ENCODE measurements around the gene CREBBP. TPM values are rescaled to one million over a fixed set of nuclear protein-coding genes. Genes with fewer than 3 reads are reported as not detected.

Gene CREBBP
- total RNA-seq, 1 donor from 2014 or later, result 84.7 TPM

DNA sequence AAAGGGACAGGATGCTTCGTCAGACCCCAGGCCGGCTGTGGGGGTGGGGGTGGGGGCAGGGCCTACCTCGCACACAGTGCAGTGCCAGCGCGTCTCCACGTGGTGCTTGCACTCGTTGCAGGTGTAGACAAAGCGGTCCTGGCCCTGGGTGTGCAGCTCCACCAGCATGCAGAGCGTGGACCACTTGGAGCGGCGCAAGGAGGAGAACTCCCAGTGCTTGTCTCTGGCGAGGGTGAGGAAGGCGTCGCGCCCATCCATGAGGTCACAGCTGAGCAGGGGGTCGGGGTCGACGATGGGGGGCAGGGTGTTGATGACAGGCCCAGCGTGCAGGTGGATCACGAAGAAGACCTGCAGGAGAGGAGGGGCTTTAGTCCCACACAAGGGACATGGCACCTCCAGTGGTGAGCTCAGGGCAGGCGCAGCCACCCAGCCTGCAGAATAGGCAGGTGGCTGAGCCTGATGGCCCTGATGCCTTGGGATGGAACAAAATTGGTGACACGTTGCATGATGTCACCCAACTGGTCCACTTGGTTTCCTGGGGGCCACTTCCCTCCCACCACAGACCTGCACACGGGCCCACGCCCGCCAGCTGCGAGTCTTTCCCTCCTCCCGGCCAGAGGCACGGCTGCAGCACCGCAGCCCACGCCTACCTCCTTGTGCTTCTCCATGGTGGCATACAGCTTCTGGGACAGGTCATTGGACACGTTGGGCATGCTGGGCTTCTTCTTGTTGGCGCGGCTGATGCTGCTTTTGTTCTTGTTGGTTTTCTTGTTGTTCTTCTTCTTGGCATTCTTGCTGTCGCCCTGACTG, 149.2 kb downstream of the CREBBP start:
- H3K27ac Mint-ChIP-seq (ENCODE audit: unreplicated experiment), result no peak overlapping the region
- H3K27me3 Mint-ChIP-seq (ENCODE audit: low read depth), result peaks cover 3% of the 10 kb centered on the region
- H3K36me3 Mint-ChIP-seq (ENCODE audit: low read depth), result peaks cover 31% of the 10 kb centered on the region
- no peak overlapping the region for H3K4me3 Mint-ChIP-seq
- H3K4me1 Mint-ChIP-seq, result no peaks in the 10 kb centered on the region
- no peaks in the 10 kb centered on the region for H3K9me3 Mint-ChIP-seq
- TF ChIP-seq, protein P1, sequence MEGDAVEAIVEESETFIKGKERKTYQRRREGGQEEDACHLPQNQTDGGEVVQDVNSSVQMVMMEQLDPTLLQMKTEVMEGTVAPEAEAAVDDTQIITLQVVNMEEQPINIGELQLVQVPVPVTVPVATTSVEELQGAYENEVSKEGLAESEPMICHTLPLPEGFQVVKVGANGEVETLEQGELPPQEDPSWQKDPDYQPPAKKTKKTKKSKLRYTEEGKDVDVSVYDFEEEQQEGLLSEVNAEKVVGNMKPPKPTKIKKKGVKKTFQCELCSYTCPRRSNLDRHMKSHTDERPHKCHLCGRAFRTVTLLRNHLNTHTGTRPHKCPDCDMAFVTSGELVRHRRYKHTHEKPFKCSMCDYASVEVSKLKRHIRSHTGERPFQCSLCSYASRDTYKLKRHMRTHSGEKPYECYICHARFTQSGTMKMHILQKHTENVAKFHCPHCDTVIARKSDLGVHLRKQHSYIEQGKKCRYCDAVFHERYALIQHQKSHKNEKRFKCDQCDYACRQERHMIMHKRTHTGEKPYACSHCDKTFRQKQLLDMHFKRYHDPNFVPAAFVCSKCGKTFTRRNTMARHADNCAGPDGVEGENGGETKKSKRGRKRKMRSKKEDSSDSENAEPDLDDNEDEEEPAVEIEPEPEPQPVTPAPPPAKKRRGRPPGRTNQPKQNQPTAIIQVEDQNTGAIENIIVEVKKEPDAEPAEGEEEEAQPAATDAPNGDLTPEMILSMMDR (conservative IDR thresholded peaks at IDR 0.05), result no peak
- DNase-seq (ENCODE audit: low read depth, low spot score), result no peak

GRCh38 chr16:3730161-3731125, 150.1 kb downstream of the CREBBP start:
- peaks cover 3% of the 10 kb centered on the region for H3K27me3 Mint-ChIP-seq (ENCODE audit: low read depth)
- H3K4me1 Mint-ChIP-seq, result no peaks in the 10 kb centered on the region
- peaks cover 24% of the 10 kb centered on the region for H3K36me3 Mint-ChIP-seq (ENCODE audit: low read depth)
- DNase-seq (ENCODE audit: low read depth, low spot score), result no peak
- TF ChIP-seq, protein P1 (conservative IDR thresholded peaks at IDR 0.05), result no peak
- peak overlapping the region; percentile 71 for H3K27ac Mint-ChIP-seq (ENCODE audit: unreplicated experiment)
- no peaks in the 10 kb centered on the region for H3K9me3 Mint-ChIP-seq
- H3K4me3 Mint-ChIP-seq, result peak overlapping the region; percentile 45

DNA sequence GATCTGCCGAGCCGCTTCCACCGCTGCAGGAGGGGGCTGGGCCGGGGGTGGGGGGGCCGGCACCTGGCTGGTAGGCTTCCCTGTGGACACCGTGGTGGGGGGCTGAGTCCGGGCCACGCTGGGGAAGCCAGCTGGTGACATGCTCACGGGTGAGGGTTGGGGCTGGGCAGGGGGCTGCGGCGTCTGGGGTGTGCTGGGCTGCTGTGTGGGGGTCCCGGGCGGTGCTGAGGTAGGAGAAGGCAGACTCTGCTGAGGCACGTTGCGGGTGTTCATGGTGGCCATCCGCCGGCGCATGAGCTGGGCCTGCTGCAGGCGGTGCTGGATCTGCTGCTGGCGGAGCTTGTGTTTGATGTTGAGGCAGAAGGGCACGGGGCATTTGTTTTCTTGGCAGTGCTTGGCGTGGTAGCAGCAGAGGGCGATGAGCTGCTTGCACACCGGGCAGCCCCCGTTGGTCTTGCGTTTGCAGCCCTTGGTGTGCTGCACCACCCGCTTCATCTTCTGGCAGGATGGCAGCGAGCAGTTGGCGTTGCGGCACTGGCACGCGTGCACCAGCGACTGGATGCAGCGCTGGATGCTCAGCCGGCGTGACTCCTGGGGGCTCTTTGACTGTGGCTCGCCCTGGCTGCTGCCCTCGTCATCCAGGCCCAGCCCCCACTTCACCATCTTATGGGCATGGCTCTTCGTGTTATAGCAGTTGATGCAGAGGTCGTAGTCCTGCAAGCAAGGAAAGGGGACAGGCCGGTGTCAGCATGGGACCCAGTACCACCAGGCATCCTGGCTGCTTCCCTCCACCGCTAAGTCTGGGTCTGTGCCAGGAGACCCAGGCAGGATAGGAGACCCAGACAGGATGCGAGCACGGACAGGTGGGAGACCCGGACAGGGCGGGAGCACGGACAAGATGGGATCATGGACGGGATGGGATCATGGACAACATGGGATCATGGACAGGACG, 151.1 kb downstream of the CREBBP start:
- no peaks in the 10 kb centered on the region for H3K4me1 Mint-ChIP-seq
- TF ChIP-seq, protein P1 (conservative IDR thresholded peaks at IDR 0.05), result no peak
- peaks cover 20% of the 10 kb centered on the region for H3K36me3 Mint-ChIP-seq (ENCODE audit: low read depth)
- H3K4me3 Mint-ChIP-seq, result no peak overlapping the region
- no peak overlapping the region for H3K27ac Mint-ChIP-seq (ENCODE audit: unreplicated experiment)
- H3K9me3 Mint-ChIP-seq, result no peaks in the 10 kb centered on the region
- DNase-seq (ENCODE audit: low read depth, low spot score), result no peak
- no peaks in the 10 kb centered on the region for H3K27me3 Mint-ChIP-seq (ENCODE audit: low read depth)

DNA sequence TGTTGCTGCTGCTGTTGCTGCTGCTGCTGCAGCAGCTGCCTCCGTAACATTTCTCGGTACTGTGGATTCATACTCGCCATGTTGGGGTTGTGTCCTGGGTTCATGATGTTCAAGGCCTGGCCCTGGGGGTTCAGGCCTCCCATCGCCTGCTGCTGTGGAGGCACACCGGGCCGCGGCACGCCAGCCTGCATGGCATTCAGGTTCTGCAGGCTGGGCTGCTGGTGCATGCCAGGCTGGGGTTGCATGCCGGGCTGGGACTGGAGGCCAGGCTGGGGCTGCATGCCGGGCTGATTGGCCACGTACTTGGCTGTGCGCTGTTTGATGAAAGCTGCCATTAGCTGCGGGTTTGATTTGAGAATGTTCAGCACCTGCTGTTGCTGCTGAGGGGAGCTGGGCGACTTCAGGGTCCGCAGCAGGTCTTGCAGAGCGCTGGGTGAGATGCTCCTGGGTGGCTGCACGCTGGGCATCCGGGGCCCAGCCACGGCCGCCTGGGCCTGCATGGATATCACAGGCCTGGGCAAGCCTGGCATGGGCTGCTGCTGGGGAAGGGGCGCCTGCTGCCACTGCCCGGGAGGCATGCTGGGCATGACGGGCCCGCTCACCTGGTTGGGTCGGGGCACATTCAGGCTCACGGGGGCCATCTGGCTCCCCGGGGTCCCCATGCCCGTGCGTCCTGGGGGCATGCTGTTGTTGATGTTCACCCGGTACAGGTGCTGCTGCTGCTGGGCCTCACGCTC, 151.9 kb downstream of the CREBBP start:
- Mint-ChIP-seq H3K4me3 (no peak overlapping the region), H3K27me3 (ENCODE audit: low read depth) (no peaks in the 10 kb centered on the region), H3K36me3 (ENCODE audit: low read depth) (peaks cover 17% of the 10 kb centered on the region), H3K27ac (ENCODE audit: unreplicated experiment) (no peak overlapping the region), H3K4me1 (no peaks in the 10 kb centered on the region), H3K9me3 (no peaks in the 10 kb centered on the region)
- no peak for DNase-seq (ENCODE audit: low read depth, low spot score)
- TF ChIP-seq, protein P1 (conservative IDR thresholded peaks at IDR 0.05), result no peak

Measured in neural crest cell (in vitro differentiated cells).